ENCODE measurements around the gene NFIX.

Gene NFIX

DNA sequence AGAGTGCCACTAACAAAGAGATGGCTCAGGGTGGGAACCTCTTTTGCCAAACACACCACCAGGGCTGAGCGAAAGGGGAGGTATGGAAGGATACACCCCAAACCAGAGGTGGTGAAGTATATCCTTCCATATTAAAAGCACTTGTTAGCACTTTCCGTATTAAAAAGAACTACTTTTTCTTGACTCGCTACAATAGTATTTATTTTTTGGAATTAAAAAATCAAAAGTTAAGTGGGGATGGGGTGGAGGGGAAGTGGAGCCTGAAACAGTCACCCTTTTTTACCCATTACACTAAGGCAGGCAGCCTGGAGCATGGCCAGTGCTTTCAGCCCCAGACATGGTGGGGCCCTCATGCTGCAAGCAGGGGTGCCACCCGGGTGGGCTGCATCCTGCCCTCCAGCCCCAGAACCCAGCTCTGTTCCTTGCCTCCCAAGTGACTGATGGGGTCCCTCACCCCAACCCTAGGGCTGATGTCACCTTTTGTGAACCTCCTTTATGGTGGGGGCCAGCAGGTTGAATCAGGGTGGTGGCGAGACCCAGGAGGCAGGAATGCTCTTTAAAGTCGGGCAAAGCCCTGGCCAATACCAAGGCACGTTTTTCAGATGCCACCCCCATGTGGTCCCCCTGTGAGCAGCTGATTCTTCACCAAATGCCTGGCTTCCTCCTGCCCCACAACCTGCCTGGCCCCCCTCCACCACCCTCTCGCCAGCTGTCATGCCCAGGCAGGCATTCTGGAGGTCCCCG is 76.3 kb downstream of the NFIX start:
- no peak for DNase-seq (ENCODE audit: low read depth, low spot score)
- in situ Hi-C loops (cut with HindIII; ENCODE audit: low sequenced_read_pairs) = no loop called here
- H3K4me3 ChIP-seq (ENCODE audit: low read depth, low read length) = no peak overlapping the region
- TF ChIP-seq, protein P1, sequence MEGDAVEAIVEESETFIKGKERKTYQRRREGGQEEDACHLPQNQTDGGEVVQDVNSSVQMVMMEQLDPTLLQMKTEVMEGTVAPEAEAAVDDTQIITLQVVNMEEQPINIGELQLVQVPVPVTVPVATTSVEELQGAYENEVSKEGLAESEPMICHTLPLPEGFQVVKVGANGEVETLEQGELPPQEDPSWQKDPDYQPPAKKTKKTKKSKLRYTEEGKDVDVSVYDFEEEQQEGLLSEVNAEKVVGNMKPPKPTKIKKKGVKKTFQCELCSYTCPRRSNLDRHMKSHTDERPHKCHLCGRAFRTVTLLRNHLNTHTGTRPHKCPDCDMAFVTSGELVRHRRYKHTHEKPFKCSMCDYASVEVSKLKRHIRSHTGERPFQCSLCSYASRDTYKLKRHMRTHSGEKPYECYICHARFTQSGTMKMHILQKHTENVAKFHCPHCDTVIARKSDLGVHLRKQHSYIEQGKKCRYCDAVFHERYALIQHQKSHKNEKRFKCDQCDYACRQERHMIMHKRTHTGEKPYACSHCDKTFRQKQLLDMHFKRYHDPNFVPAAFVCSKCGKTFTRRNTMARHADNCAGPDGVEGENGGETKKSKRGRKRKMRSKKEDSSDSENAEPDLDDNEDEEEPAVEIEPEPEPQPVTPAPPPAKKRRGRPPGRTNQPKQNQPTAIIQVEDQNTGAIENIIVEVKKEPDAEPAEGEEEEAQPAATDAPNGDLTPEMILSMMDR (IDR thresholded peaks at IDR 0.05; ENCODE audit: low read depth, low read length) = no peak

DNA sequence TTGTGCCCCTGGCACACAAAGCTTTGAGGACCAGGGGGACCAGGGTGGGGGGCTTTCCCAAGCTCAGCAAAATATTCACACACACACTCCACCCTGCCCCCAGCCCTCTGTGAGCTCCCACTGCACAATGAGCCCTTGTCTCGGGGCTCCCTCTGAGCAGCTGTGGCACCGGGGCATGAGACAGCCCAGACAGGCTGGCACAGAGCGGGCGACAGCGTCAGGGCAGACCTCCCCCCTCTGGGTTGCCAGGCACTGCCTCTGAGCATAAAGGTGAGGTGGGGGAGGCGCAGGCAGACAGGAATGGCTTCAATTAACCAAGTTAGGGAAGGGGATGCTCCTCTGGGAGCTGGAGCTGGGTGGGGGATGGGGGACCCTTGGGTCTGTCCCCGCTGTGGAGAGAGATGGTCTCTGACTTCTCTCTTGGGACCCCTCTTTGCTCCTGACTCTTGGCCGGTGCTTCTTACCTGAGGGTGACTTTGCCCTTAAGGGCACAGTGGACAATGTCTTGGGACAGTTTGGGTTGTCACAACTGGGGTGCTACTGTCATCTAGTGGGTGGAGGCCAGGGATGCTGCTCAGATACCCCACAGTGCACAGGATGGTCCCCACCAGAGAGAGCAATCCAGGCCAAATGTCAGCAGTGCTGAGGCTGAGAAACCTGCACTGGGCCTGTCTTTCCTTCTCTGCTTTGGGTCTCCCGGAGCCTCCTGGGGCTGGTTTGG is 77.1 kb downstream of the NFIX start:
- in situ Hi-C loops (cut with HindIII; ENCODE audit: low sequenced_read_pairs) = no loop called here
- TF ChIP-seq, protein P1 (IDR thresholded peaks at IDR 0.05; ENCODE audit: low read depth, low read length) = no peak
- H3K4me3 ChIP-seq (ENCODE audit: low read depth, low read length) = no peak overlapping the region
- no peak for DNase-seq (ENCODE audit: low read depth, low spot score)

DNA sequence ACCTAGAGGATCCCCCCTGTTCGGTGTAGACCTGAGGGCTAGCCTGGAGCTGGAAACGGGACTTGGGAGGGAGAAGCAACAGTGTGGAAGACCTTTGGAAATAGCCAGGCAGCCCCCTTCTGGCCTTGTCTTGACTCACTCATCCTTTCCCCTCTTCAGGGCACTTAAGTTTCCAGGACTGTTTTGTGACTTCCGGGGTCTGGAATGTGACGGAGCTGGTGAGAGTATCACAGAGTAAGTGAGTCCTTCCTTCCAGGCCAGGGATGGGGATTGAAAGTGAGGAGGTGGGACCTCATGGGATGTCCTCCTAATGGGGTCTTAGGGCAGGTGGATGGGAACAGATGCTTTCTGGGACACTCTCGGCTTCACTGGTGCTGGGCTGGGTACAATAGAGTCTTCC is 78.0 kb downstream of the NFIX start:
- no peak for DNase-seq (ENCODE audit: low read depth, low spot score)
- TF ChIP-seq, protein P1 (IDR thresholded peaks at IDR 0.05; ENCODE audit: low read depth, low read length) = no peak
- H3K4me3 ChIP-seq (ENCODE audit: low read depth, low read length) = no peak overlapping the region
- in situ Hi-C loops (cut with HindIII; ENCODE audit: low sequenced_read_pairs) = no loop called here

DNA sequence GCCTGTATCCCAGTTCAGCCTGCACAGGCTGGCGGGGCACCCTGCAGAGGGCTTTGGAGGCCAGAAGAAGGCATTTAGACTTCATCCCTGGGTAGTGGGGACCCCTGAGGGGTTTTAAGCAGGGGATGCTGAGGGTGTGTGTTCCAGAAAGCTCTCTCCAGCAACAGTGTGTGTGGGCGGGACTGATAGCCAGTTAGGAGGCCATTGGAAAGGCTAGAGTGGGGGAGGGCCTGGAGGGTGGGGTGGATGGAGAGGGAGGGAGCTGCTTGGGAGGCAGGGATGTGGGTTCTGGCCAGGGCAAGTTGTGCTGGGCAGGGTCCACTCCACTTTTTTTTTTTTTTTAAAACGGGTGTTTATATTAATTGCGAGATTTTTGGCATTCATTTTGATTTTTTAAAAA is 79.1 kb downstream of the NFIX start:
- DNase-seq (ENCODE audit: low read depth, low spot score) = no peak
- TF ChIP-seq, protein P1 (IDR thresholded peaks at IDR 0.05; ENCODE audit: low read depth, low read length) = no peak
- H3K4me3 ChIP-seq (ENCODE audit: low read depth, low read length) = no peak overlapping the region
- in situ Hi-C loops (cut with HindIII; ENCODE audit: low sequenced_read_pairs) = no loop called here

DNA sequence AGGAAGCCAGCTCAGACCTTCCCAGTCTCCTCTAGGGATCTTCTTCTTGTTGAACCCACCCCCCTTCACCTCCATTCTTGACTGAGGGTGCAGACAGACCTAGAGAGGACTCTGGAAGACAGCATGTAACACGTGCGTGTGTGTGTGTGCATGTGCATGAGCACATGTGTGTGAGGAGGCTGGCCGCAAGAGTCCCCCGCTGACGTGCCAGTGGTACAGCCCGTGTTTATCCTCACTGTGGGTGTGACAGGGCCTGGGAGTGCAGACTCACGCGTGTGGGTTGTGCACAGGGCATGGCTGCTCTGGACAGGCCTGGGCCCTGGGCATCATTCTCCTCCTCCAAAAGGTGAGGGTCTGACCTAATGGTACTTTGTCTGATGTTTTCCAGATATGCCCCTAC is 81.0 kb downstream of the NFIX start:
- TF ChIP-seq, protein P1 (IDR thresholded peaks at IDR 0.05; ENCODE audit: low read depth, low read length) = no peak
- H3K4me3 ChIP-seq (ENCODE audit: low read depth, low read length) = no peak overlapping the region
- in situ Hi-C loops (cut with HindIII; ENCODE audit: low sequenced_read_pairs) = no loop called here
- no peak for DNase-seq (ENCODE audit: low read depth, low spot score)

DNA sequence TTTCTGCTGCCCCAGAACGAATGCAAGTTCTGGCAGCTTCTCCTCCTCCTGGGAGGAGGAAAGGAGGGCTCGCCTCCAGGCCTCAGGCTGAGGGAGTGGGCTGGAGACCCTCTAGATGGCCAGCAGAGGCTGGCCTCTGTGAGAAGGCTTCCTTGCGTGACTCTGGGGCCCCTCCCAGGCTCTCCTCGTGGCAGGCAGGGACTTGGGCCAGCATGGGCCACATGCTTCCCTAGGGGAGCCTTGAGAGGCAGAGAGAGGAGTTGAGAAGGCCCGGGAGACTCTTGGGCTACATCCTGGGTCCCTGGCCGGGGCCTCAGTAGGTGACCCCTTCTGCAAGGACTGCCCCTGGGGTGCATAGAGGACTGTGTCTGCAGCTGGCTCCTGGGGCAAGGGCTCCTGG is 81.5 kb downstream of the NFIX start:
- in situ Hi-C loops (cut with HindIII; ENCODE audit: low sequenced_read_pairs) = no loop called here
- TF ChIP-seq, protein P1 (IDR thresholded peaks at IDR 0.05; ENCODE audit: low read depth, low read length) = no peak
- DNase-seq (ENCODE audit: low read depth, low spot score) = no peak
- no peak overlapping the region for H3K4me3 ChIP-seq (ENCODE audit: low read depth, low read length)

Data from astrocyte of the spinal cord (primary cell).